ENCODE results near the gene PIGL.
"Not testable (repeated sequence)": the region's sequence is repeated elsewhere in the genome, so short reads cannot be mapped to it uniquely, and the experiment has no call there.

- not testable (repeated sequence) for TF ChIP-seq CTCF, POLR2A (IDR thresholded peaks at IDR 0.05)
Observed at GRCh38 chr17:16216341-16217001, 539 bp upstream of the PIGL start.

Data from uterus (tissue), 2 donors.